Esophagus (tissue), 2 donors: ENCODE data around the gene FOXP1. TPM values are rescaled to one million over a fixed set of nuclear protein-coding genes. Genes with fewer than 3 reads are reported as not detected.

ENCODE experiments used
- H3K27ac ChIP-seq, 2 donors: one replicate each; pipeline ENCODE4 v1.5.1; 2013; ENCODE audit warnings: low read depth in 2 of 2, mild to moderate bottlenecking in 2 of 2, inconsistent platforms in 1 of 2, low read length in 1 of 2, moderate library complexity in 1 of 2
- H3K27me3 ChIP-seq, 2 donors: one replicate each; pipeline ENCODE4 v1.6.1; 2013; ENCODE audit warnings: low read length in 2 of 2, control low read depth in 1 of 2, mild to moderate bottlenecking in 1 of 2; ENCODE audit not compliant: insufficient read depth in 2 of 2, control insufficient read depth in 1 of 2
- H3K36me3 ChIP-seq, 2 donors: one replicate each; pipeline ENCODE4 v1.6.1; 2013; ENCODE audit warnings: low read length in 1 of 2; ENCODE audit not compliant: control insufficient read depth in 2 of 2, insufficient read depth in 2 of 2
- H3K4me1 ChIP-seq, 2 donors: one replicate each; pipeline ENCODE4 v1.6.1; 2013; ENCODE audit warnings: low read length in 1 of 2; ENCODE audit not compliant: control insufficient read depth in 2 of 2, insufficient read depth in 2 of 2
- H3K4me3 ChIP-seq, 2 donors: one replicate each; pipeline ENCODE4 v1.5.1; 2013; ENCODE audit warnings: low read length in 2 of 2, mild to moderate bottlenecking in 2 of 2, low read depth in 1 of 2, moderate library complexity in 1 of 2
- H3K9me3 ChIP-seq, 2 donors: one replicate each; pipeline ENCODE4 v1.6.1; 2013; ENCODE audit warnings: mild to moderate bottlenecking in 2 of 2, low read depth in 1 of 2, low read length in 1 of 2, moderate library complexity in 1 of 2; ENCODE audit not compliant: control insufficient read depth in 2 of 2, insufficient read depth in 1 of 2
- WGBS, 2 donors: extraction: QIAGEN DNeasy Blood & Tissue Kit; methylation state at CpG; one replicate each; pipeline ENCODE4 v1.1.7; 2013; 5-methylcytosine and 5-hydroxymethylcytosine counted together
- polyA plus RNA-seq, 2 donors: library from polyadenylated mRNA; stranded (reverse); fragments of 200-250 nt; gene quantifications; one replicate each; pipeline ENCODE4 v1.2.3, GENCODE V29; 2013
- donor health status: healthy with polysubstance abuse.
- donor health status: Bipolar disorder and iron deficiency.

FOXP1 gene
- polyA plus RNA-seq, 2 donors: 10.7 to 20.4 TPM

DNA sequence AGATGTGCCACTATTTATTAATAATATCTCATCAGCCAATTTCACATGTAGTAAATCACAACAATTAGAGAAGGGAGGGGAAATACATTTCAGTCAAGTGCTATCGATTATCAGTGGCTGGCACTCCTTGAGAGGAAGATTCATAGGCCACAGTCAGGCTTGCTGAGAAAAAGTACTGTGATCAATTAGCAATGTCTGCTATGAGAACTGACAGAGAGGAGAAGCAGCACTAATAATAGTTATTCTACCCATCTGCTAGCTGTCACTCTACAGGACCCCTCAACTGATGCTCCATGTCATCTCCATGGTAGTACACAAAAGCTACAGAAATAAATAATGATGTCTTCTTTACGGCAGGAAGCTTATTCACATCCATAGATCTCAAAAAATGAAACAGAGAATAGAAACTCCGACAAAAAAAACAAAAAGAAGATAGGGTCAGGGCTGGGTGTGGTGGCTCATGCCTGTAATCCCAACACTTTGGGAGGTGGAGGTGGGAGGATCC lies 351.3 kb downstream of the FOXP1 start:
- Histone ChIP-seq H3K9me3 (no peaks in the 10 kb centered on the region), H3K27ac (no peak overlapping the region), H3K4me1 (no peaks in the 10 kb centered on the region), H3K4me3 (no peak overlapping the region), H3K36me3 (peaks cover 0 to 2% of the 10 kb centered on the region in 2 donors), H3K27me3 (no peaks in the 10 kb centered on the region)
- 66 to 67% methylated on average over 3 of the region's 3 CpGs for WGBS, 2 donors

DNA sequence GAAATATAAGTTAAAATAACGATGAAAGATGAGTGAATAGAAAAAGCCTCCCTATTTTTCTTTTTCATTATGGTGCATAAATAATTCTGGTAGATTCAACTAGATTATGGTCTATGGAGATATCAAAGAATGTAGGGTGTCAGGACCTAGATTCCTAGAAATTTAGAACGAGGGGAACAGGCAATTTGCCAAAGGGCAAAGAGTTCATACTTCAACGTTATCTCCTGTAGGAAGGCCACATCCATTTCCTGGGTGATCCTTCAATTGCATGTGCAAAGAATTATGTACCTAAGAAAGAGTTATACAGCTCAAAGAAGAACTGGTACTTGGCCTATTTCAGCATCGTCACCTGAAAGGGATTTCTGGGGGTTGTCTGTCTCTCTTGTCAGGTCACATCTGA lies 351.8 kb downstream of the FOXP1 start:
- Histone ChIP-seq H3K36me3 (peaks cover 0 to 2% of the 10 kb centered on the region in 2 donors), H3K9me3 (no peaks in the 10 kb centered on the region), H3K27ac (no peak overlapping the region), H3K27me3 (no peaks in the 10 kb centered on the region), H3K4me1 (no peaks in the 10 kb centered on the region), H3K4me3 (no peak overlapping the region)
- WGBS, 2 donors: 70 to 71% methylated on average over 4 of the region's 4 CpGs

DNA sequence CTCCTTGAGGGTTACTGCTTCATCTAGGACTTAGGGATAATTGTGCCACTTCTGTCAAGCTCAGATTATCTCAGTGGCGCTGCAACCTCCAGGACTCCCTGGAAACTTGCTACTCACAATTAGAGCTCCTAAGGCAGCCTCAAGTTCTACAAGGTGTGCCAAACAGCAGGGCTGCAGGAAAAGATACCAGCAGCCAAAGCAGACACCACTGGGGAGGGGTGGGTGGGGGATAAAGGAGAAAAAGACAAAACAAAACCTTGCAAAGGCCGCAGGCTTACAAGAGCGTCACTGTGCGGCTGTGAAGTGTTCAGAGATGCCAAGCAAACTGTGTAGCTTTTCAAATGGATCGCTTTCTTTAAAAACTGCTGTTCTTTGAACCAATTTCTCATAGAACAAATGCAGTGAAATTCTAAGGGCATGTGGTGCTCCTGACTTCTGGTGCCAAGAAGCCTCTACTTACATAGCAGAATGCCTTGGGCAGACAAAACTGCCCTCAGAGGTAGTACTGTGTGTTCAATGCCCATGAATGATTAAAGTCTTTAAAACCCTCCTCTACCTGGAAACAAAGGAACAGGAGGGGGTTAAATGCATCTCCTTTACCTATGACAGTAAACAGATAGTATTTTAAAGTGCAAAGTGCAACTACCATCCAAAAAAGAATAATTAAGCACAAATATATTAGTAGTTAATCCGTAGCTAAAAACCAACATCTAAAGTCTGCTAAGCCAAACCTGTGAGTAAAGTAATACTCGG lies 353.4 kb downstream of the FOXP1 start:
- peaks cover 0 to 2% of the 10 kb centered on the region in 2 donors for H3K36me3 ChIP-seq
- no peaks in the 10 kb centered on the region for H3K9me3 ChIP-seq
- H3K4me1 ChIP-seq: no peaks in the 10 kb centered on the region
- WGBS, 2 donors: 89 to 93% methylated on average over 7 of the region's 7 CpGs
- H3K27me3 ChIP-seq: no peaks in the 10 kb centered on the region
- no peak overlapping the region for H3K27ac ChIP-seq
- no peak overlapping the region for H3K4me3 ChIP-seq

DNA sequence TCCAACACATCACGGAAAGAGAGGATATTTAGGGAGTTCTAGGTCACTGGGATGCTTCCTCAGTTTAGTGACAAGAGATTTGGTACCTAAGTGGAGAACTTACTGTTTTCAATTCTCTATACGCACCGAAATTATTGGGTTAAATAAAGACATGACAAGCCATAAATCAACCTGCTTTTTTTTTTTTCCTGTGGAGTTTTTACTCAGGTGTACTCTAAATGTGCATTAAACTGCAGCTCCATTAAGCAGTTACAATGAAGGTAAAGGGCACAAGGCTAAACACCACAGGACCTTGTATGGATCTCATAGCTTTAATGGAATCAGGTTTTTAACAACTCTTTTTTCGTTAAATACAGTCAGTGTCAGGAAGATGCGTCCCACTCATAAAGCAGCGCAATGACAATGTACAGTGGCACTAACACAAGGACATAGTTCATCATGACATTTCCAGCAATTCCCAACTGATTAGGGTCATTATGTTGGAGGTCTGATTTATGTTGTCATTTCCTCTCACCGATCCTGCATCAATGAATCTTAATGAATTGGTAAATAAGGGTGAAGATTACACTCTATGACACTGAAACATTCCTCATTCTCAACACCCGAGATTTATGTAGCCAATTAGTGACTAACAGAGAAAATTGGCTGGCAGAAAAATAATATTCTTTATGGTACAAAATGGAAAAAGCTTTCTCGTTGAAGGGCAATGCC lies 355.2 kb downstream of the FOXP1 start:
- Histone ChIP-seq H3K4me1 (no peaks in the 10 kb centered on the region), H3K27me3 (no peaks in the 10 kb centered on the region), H3K27ac (no peak overlapping the region), H3K36me3 (peaks cover 0 to 2% of the 10 kb centered on the region in 2 donors), H3K9me3 (no peaks in the 10 kb centered on the region), H3K4me3 (no peak overlapping the region)
- 84 to 86% methylated on average over 9 of the region's 9 CpGs for WGBS, 2 donors

DNA sequence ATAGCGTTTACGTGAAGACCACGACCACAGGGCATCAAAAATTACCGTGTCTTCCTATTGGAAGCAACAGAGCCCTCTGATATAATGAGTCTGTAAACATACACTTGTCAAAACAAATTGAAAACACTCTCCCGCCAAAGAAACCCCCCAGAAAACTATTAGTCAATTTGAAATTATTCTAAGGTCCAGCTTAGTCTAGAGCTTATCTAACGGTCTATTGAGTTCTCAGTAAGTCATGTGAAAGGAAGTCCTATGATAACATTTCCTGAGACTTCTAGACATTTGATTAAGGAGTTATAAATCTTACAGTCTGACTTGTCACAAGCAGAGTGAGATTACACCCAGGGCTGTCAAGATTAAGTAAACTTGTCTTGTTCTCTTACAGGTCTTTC lies 356.3 kb downstream of the FOXP1 start:
- Histone ChIP-seq H3K27me3 (no peaks in the 10 kb centered on the region), H3K36me3 (peaks cover 0 to 2% of the 10 kb centered on the region in 2 donors), H3K9me3 (no peaks in the 10 kb centered on the region), H3K4me3 (no peak overlapping the region), H3K4me1 (no peaks in the 10 kb centered on the region), H3K27ac (peak overlapping the region; percentile 50 to 82)
- WGBS, 2 donors: 66 to 76% methylated on average over 6 of the region's 6 CpGs

DNA sequence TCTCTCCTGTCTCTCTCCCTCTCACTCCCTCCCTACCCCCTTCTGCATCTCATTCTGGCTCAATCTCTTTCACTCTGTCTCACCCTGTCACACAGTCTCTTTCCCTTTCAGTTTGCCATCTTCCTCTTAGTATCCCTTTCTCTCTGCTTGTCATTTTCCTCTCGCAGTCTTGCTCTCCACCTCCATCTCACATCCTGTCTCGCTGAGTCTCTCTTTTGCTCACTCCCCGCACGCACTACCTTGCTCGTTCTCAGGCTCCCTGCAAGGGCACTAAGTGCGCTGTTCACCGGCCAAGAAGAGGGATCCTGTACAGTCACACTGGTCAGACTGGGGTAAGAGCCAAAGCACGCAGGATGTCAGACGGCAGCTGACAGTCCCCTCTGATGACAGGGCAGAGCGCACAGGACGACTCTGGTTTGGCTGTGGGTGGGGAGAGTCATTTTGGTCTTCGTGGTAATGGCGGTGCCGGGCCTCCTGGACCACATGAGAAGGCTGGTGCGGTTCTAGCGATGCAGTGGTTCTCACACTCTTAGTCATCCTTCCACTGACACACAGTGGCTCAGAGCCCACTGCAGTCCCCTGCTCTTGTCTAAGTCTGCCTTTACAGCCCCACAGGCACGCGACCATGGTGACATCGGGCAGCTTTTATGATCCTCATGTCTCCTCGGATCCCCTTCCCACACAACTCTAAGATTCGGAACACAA lies 356.8 kb downstream of the FOXP1 start:
- H3K4me3 ChIP-seq: peak overlapping the region in 1 of 2 donors; percentile 21
- H3K9me3 ChIP-seq: no peaks in the 10 kb centered on the region
- 71 to 73% methylated on average over 21 of the region's 21 CpGs for WGBS, 2 donors
- H3K4me1 ChIP-seq: no peaks in the 10 kb centered on the region
- no peaks in the 10 kb centered on the region for H3K27me3 ChIP-seq
- peak overlapping the region; percentile 50 to 82 for H3K27ac ChIP-seq
- peaks cover 0 to under 1% of the 10 kb centered on the region in 2 donors for H3K36me3 ChIP-seq

DNA sequence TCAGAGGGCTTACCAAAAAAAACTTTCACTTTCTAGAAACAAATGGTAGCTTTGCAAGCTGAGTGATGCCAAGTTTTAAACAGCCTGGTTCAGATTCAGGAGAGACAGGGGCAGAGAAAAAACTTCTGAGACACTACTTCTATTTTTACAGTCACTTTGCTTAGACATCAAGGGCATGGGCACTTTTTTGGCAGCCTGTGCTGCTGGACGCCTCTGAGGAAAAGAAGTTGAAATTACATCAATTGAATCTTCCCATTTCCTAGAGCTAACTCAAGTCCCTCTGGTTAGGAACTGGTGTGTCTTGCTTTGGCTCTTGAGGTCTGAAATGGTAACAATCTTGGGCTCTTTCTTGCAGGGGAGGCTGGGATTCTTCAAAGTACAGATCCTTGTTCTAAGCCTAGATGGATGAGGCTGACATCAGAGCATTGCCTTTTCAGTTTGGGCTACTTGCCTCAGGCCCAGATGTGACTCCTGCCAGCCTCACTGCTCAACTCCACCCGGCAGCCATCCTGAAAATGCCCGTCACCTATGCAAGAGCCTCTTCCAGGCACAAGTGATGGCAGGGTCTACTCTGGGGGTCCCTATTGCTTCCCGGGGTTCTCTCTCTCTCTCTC lies 357.5 kb downstream of the FOXP1 start:
- no peaks in the 10 kb centered on the region for H3K9me3 ChIP-seq
- no peaks in the 10 kb centered on the region for H3K27me3 ChIP-seq
- H3K27ac ChIP-seq: peak overlapping the region; percentile 45 to 82
- H3K4me1 ChIP-seq: no peaks in the 10 kb centered on the region
- H3K36me3 ChIP-seq: no peaks in the 10 kb centered on the region
- H3K4me3 ChIP-seq: no peak overlapping the region
- 54 to 64% methylated on average over 4 of the region's 4 CpGs for WGBS, 2 donors

DNA sequence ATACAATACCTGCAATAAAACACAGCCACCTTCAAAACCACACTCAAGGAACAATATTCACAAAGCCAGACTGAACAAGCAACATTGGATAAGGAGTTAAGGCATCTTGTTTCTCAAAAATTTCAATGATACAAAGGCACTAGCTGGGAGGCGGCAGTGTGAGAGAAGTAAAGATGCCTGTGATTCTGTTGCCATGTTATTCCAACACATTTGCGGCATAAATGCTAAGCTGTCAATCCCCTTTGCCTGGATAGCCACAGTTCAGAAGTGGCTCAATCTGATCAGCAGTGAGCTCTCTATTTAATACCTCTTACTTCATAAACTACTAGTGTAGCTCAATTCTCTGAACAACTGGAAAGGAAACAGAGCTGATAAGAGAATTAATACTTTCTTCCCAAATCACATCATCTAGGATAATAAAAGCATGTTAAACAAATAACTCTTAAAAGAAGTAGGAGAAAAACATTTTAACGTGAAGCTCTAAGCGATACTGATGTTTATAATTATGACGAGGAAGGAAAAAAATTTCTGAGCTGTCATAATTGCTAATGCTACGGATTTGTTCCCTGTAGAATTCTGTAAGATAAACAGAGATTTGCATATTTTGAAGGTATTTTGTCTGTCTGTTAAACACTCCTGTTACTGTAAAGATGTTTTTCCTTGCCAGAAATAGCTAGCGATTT lies 358.4 kb downstream of the FOXP1 start:
- no peaks in the 10 kb centered on the region for H3K9me3 ChIP-seq
- no peak overlapping the region for H3K27ac ChIP-seq
- WGBS, 2 donors: 69% methylated on average over 7 of the region's 7 CpGs
- no peaks in the 10 kb centered on the region for H3K4me1 ChIP-seq
- H3K27me3 ChIP-seq: no peaks in the 10 kb centered on the region
- no peak overlapping the region for H3K4me3 ChIP-seq
- no peaks in the 10 kb centered on the region for H3K36me3 ChIP-seq
